GM19351 (cell line): ENCODE data around the gene CCDC196.

Experiments
- ATAC-seq: cut with Tn5 transposase; IDR thresholded peaks from one replicate; pipeline ENCODE4 v1.9.1; 2021; ENCODE audit warnings: mild to moderate bottlenecking, moderate library complexity; ENCODE audit not compliant: unreplicated experiment

Gene CCDC196

DNA sequence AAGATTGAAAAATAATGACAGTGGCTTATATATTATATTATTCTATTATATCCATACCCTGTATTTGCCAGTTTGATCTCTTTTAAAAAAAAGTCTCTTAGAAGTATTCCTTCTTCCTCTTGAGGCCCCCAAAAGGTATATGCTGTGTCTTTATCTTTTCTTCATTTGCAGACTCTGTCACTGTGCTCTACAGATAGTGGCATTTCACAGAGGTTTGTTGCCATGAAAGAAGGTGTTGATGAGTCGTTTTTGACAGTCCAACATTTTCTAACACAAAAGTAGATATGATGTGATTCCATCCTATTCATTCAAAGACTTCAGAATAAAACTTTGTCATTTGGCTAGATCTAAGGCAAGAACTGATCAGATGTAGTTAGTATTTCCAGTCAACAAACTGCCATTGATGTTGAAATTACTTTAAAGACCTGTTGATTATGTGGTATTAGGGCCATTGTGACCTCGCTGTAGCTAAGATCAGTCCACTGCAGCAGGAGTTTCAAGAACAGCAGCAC, at the start of gene CCDC196:
Gene CCDC196, plus strand, starts transcription at position 462 of the 512 bp plus-strand sequence. CDS start 132 bp downstream, outside the sequence.
- ATAC-seq, result no peak

- no peak for ATAC-seq
Measured at GRCh38 chr14:66440801-66441200, 45.4 kb upstream of the CCDC196 start.

- ATAC-seq, result no peak
Measured at GRCh38 chr14:66442953-66443571, 43.1 kb upstream of the CCDC196 start.

GRCh38 chr14:66443785-66444184, 42.4 kb upstream of the CCDC196 start:
- no peak for ATAC-seq

GRCh38 chr14:66444271-66444927, 41.8 kb upstream of the CCDC196 start:
- ATAC-seq, result no peak

GRCh38 chr14:66445936-66446335, 40.2 kb upstream of the CCDC196 start:
- no peak for ATAC-seq

GRCh38 chr14:66453469-66453868, 32.7 kb upstream of the CCDC196 start:
- ATAC-seq, result no peak

DNA sequence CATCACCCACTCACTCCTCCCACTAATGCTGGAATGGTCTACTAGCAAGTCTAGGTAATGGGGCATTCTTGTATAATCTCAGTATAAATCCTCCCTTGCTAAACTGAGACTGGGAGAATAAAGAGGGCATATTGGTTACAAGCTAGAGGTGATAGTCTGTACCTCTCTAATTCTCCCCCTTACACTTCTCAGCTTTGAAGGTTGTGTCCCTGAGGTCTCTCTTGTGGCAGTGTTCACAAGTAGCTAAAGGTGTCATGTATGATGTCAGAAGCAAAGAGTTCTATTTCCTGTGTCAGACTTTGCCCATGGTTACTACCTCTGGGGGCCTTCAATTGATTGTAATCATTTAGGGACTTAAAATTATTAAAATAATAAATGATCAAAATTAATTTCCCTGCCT, 26.6 kb upstream of the CCDC196 start:
- ATAC-seq, result no peak

- ATAC-seq, result no peak
Measured at GRCh38 chr14:66464261-66464660, 21.9 kb upstream of the CCDC196 start.

DNA sequence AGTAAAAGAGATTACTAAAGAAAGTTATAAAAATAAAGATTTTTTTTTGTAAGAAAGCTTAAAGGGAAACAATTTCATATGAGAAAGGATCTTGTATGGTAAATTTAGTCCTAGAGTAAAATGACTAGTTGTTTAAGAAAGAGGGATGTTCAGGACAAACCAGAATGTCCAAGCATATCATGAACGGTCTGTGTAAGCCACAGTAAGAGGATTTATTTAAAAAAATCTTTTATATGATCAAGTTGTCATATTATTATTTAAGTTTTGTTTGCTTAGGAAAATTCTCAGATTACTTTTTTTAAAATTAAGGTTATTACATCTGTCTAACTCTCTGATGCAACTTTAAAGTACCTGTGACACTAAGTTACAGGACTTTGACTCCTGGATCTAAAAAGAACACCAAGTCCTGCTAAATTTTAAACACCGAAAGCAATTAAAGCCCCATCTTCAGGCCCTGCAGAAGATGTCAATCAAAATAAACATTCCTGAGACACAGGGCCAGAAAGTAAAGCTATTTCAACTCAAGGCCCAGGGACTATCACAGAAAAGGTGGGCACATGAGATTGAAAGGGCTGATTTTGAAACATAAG, 17.3 kb upstream of the CCDC196 start:
- no peak for ATAC-seq

- no peak for ATAC-seq
Measured at GRCh38 chr14:66471584-66471983, 14.6 kb upstream of the CCDC196 start.

DNA sequence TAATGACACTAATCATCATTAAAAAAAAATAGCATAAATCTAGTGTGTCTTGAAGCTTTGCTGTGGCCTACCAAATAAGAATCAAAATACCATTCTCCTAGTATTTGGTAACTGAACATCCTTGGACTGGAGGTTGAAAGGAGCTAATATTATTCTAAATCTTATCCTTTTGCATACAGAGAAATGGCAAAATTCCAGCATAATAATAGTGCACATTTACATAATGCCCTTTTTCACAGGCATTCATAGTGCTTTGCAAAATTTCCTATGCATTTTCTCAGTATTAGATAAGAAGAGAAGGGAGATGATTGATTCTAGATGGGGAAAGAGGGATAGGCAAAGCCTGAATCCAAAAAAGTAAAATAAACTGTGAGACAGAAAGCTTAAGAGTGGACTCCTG, 13.9 kb upstream of the CCDC196 start:
- ATAC-seq, result no peak

- no peak for ATAC-seq
Measured at GRCh38 chr14:66473223-66473622, 12.9 kb upstream of the CCDC196 start.

GRCh38 chr14:66476964-66477363, 9.2 kb upstream of the CCDC196 start:
- no peak for ATAC-seq

- ATAC-seq, result no peak
Measured at GRCh38 chr14:66477567-66477966, 8.6 kb upstream of the CCDC196 start.

DNA sequence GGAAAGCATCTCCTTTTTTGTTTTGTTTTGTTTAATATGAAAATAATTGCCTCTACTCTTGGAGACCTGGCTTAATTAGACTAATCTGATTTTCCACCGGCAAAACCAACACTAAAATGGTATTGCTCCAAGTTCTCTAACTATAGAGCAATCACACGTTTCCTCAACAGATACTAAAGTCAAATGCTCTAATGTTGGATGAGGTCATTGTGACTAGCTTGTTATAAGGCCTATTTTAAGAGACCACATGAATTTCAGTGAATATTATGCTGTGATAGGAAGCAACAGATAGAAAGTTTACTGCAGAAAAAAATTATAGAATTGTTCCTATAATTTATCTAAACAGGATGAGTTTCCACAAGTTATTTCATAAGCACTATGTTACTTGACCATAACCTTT, 3.3 kb upstream of the CCDC196 start:
- no peak for ATAC-seq

GRCh38 chr14:66483322-66483721, 2.8 kb upstream of the CCDC196 start:
- no peak for ATAC-seq

- ATAC-seq, result no peak
Measured at GRCh38 chr14:66485029-66485428, 1.1 kb upstream of the CCDC196 start.

- ATAC-seq, result no peak
Measured at GRCh38 chr14:66487164-66487563, 993 bp downstream of the CCDC196 start.

DNA sequence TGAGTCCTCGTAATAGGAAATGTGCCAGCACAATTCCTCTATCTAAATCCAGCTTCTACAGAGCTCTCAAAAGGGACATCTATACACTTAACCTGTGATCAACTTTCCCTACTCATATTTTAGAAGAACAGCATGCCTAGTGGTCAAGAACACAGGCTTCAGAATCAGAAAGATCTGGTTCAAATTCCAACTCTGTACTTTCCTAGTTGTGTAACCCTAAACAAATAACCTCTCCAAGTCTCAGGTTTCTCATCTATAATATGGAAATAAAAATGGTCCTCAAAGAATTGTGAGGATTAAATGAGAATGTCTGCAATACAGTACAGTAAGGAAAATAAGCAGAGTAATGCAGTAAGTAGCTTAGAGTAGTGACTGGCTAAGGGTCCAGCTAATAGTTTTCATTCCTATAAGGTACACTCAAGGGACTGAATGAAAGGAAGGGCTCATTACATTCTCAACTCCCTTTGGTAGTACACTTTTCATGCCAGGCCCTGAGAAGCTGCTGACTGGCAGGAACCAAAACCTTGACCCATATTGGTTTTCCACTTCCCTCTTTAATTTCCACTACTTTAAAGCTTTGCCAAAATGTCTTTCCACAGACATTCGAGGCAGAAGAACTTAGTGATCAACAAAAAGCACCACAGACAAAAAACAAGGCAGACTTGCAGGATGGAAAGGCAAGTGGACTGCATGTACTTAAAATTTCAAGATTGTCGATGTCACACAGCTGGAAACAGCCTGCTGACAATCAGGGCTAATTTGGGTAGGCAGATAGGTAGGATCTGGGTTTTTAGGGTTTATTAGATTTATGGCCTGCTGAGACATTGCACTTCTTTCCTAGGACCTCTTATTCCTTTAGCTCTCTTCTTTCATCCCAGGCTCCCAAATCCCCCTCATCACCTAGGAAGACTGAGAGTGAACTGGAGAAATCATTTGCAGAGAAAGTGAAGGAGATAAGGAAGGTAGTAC, 4.3 kb downstream of the CCDC196 start:
- no peak for ATAC-seq

DNA sequence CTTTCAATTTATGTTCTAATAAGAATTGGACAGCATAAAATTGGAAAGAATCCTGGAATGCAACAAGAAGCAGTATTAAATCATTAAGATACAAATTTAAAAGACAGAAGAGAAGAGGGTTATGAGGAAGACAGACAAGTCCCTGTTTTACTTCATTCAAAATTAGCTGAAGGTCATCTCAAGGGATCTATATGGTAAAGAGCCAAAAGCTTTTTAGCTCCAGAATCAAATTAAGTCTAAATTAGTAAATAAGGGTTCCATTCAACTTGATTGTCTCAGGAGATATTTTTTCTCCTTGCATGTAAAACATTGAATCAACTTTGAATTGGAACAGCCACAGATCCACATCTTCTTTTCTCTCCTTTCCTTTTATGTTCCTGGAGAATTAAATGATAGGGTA, 7.6 kb downstream of the CCDC196 start:
- ATAC-seq, result no peak
